Retinal pigment epithelial cell (primary cell): ENCODE results near the gene SOX18.

Experiments used
- DNase-seq: peaks from one replicate; pipeline ENCODE4 v3.0.0-alpha.2; 2010; ENCODE audit warnings: low read depth
- H3K4me3 ChIP-seq: 2 replicates; pipeline ENCODE4 v1.5.1; 2011; ENCODE audit warnings: mild to moderate bottlenecking, low read length, control low read depth, moderate library complexity
- TF ChIP-seq, protein P1 (sequence below): conservative IDR thresholded peaks from 2 replicates; pipeline ENCODE4 v1.5.1; 2011; ENCODE audit warnings: low read depth, low read length, control low read depth, inconsistent platforms

The SOX18 gene

DNA sequence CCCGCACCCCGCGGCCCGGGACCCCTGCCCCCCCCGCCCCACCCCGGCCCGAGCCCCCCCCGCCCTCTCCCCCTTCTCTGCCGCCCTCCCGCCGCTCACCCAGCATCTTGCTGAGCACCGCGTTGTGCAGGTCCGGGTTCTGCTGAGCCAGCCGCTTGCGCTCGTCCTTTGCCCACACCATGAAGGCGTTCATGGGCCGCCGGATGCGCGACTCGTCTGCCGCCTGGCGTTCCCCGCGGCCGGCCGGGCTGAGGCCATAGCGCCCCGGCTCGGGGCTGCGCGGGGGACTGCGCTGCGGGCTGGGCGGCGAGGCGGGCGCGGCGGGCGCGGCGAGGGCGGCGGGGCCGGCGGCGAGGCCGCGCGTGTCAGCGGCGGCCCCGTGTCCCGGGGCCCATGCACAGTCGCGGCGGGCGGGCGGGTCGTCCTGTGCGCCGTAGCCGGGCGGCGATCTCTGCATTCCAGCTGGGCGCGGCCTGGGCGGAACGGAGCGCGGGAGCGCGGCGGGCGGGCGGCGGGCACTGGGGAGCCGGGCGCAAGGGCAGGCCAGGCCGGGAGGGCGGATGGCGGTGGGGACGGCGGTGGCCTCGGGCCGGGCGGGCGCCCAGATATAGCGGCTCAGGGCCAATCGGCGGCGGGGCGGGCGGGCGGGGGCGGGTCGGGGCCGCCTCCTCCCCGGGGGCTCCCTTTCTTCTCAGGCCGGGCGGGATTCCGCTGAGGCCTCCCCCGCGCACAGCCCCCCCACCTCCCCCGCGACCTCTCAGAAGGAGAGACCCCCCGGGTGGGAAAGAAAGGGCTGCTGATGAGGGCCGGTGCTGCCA, at the start of gene SOX18:
SOX18 (minus strand) TSS at position 580 of the 818 bp plus-strand sequence; CDS start at position 457, 123 bp downstream.
- TF ChIP-seq, protein P1, sequence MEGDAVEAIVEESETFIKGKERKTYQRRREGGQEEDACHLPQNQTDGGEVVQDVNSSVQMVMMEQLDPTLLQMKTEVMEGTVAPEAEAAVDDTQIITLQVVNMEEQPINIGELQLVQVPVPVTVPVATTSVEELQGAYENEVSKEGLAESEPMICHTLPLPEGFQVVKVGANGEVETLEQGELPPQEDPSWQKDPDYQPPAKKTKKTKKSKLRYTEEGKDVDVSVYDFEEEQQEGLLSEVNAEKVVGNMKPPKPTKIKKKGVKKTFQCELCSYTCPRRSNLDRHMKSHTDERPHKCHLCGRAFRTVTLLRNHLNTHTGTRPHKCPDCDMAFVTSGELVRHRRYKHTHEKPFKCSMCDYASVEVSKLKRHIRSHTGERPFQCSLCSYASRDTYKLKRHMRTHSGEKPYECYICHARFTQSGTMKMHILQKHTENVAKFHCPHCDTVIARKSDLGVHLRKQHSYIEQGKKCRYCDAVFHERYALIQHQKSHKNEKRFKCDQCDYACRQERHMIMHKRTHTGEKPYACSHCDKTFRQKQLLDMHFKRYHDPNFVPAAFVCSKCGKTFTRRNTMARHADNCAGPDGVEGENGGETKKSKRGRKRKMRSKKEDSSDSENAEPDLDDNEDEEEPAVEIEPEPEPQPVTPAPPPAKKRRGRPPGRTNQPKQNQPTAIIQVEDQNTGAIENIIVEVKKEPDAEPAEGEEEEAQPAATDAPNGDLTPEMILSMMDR: no peak
- no peak within 1 kb of the TSS for H3K4me3 ChIP-seq
- DNase-seq: no peak

GRCh38 chr20:64098471-64099013, 49.1 kb upstream of the SOX18 start:
- no peak for DNase-seq
- TF ChIP-seq, protein P1: no peak
- no peak overlapping the region for H3K4me3 ChIP-seq

- TF ChIP-seq, protein P1: no peak
- no peak overlapping the region for H3K4me3 ChIP-seq
- no peak for DNase-seq
Observed at GRCh38 chr20:64096535-64096934, 47.1 kb upstream of the SOX18 start.

- TF ChIP-seq, protein P1: no peak
- H3K4me3 ChIP-seq: no peak overlapping the region
- no peak for DNase-seq
Observed at GRCh38 chr20:64095927-64096326, 46.5 kb upstream of the SOX18 start.

- DNase-seq: no peak
- TF ChIP-seq, protein P1: no peak
- H3K4me3 ChIP-seq: no peak overlapping the region
Observed at GRCh38 chr20:64095455-64095854, 46.0 kb upstream of the SOX18 start.

DNA sequence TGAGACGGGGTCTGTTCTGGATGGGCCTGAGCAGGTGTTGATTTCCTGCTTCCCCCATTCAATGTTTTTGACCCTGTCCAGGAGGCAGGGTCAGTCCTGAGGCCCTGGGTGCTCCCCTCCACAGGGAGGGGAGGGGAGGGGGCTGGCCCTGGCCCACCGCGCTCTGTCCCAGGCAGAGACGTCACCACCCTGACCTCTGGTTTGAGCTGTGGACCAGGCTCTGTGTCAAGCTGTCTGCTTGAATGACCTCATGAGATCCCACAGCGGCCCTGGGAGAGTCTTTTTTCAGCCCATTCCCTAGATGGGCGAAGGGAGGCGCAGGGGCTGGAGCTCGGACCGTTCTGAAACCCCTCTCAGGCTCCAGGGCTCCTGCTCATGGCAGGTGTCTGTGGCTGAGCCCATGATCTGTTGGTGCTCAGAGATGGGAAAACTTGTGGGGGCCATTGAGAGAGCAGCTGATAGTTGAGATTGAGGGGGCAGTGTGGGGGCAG, 43.6 kb upstream of the SOX18 start:
- TF ChIP-seq, protein P1: no peak
- H3K4me3 ChIP-seq: no peak overlapping the region
- no peak for DNase-seq
